GM13977 (cell line): ENCODE results near the gene GIPC1.
A peak's percentile ranks its signal among the peaks of the same experiment; 100 is the strongest.

ENCODE experiments used
- DNase-seq: peaks from one replicate; pipeline ENCODE4 v3.0.0; 2012; ENCODE audit warnings: low spot score
- in situ Hi-C: fragments of 300-500 bp; cut with MboI; formaldehyde crosslinking; loops from one replicate; pipeline ENCODE4 v1.12.0; 2022; ENCODE audit warnings: low sequenced_read_pairs, low pct_unique_long_range_greater_than_20kb, mixed read lengths, inconsistent platforms; ENCODE audit not compliant: unreplicated experiment
- TF ChIP-seq, protein P1 (sequence below): IDR thresholded peaks from 2 replicates; pipeline ENCODE4 v1.5.1; 2012; ENCODE audit warnings: mild to moderate bottlenecking, control low read depth; ENCODE audit not compliant: insufficient read depth; ENCODE audit errors: extremely low read depth, missing control alignments

Gene GIPC1

GRCh38 chr19:14474827-14475226 is 21.1 kb downstream of the GIPC1 start:
- TF ChIP-seq, protein P1, sequence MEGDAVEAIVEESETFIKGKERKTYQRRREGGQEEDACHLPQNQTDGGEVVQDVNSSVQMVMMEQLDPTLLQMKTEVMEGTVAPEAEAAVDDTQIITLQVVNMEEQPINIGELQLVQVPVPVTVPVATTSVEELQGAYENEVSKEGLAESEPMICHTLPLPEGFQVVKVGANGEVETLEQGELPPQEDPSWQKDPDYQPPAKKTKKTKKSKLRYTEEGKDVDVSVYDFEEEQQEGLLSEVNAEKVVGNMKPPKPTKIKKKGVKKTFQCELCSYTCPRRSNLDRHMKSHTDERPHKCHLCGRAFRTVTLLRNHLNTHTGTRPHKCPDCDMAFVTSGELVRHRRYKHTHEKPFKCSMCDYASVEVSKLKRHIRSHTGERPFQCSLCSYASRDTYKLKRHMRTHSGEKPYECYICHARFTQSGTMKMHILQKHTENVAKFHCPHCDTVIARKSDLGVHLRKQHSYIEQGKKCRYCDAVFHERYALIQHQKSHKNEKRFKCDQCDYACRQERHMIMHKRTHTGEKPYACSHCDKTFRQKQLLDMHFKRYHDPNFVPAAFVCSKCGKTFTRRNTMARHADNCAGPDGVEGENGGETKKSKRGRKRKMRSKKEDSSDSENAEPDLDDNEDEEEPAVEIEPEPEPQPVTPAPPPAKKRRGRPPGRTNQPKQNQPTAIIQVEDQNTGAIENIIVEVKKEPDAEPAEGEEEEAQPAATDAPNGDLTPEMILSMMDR, result no peak
- in situ Hi-C loops, result no loop called here
- DNase-seq, result no peak

GRCh38 chr19:14473978-14474578 is 21.8 kb downstream of the GIPC1 start:
- TF ChIP-seq, protein P1, result no peak
- in situ Hi-C loops, result no loop called here
- DNase-seq, result peak; percentile 44

GRCh38 chr19:14473073-14473977 is 22.6 kb downstream of the GIPC1 start:
- in situ Hi-C loops, result no loop called here
- peak; percentile 66 for DNase-seq
- TF ChIP-seq, protein P1, result peak; percentile 13

- in situ Hi-C loops, result no loop called here
- TF ChIP-seq, protein P1, result peak; percentile 97
- DNase-seq, result peak; percentile 96
These were observed 23.6 kb downstream of the GIPC1 start for GRCh38 chr19:14472202-14472938.

DNA sequence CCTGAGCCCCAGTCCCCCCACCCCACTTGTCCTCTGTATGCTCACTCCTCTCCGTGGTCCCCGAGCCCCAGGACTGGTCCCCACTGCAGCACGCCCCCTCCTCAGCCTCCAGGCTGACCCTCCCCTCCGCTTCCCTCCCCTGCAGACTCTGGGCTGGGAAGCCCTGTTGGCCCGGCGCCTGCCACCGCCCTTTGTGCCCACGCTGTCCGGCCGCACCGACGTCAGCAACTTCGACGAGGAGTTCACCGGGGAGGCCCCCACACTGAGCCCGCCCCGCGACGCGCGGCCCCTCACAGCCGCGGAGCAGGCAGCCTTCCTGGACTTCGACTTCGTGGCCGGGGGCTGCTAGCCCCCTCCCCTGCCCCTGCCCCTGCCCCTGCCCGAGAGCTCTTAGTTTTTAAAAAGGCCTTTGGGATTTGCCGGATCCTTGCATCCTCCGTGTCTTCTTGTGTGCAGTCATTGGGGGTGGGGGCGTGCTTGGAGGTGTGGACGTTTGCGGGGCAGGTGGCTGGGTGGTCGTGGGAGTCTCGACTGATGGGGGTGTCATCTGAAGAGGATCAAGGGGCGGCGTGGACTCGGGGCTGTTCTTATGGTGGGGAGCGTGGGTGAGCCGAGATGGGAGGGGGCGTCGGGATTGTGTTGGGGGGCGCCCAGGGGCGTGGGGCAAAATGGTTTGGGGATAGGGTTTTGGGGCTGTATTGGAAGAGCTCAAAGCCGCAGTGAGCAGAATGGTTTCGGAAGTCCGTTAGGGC is 24.3 kb downstream of the GIPC1 start:
- in situ Hi-C loops, result no loop called here
- TF ChIP-seq, protein P1, result no peak

More for the DNA sequence above, 24.3 kb downstream of the GIPC1 start:
- DNase-seq, result peak; percentile 26
